Activated naive CD4-positive, alpha-beta T cell treated with anti-CD3 and anti-CD28 coated beads for 36 hours (primary cell): ENCODE results near the gene DLGAP1. TPM values are rescaled to one million over a fixed set of nuclear protein-coding genes. Genes with fewer than 3 reads are reported as not detected.

ENCODE experiments used
- CTCF ChIA-PET: fragments of 350-600 bp; sonication (Branson Sonifier 250); formaldehyde crosslinking; loops from one replicate; lab custom pipeline; 2021; ENCODE audit warnings: antibody characterized with exemption; lab: Charles Lee
- DNase-seq: peaks from one replicate; pipeline ENCODE4 v3.0.0-alpha.2; 2020
- H3K27ac Mint-ChIP-seq: one replicate; pipeline ENCODE4 v1.8.0; 2021; ENCODE audit warnings: mild to moderate bottlenecking, mixed read lengths
- H3K27me3 Mint-ChIP-seq: one replicate; pipeline ENCODE4 v1.8.0; 2021; ENCODE audit warnings: low read depth, mixed read lengths
- H3K36me3 Mint-ChIP-seq: one replicate; pipeline ENCODE4 v1.8.0; 2021; ENCODE audit warnings: low read depth, mixed read lengths
- H3K4me1 Mint-ChIP-seq: one replicate; pipeline ENCODE4 v1.8.0; 2021; ENCODE audit warnings: low read depth, mixed read lengths
- H3K4me3 Mint-ChIP-seq: one replicate; pipeline ENCODE4 v1.8.0; 2021; ENCODE audit warnings: mild to moderate bottlenecking, moderate library complexity, mixed read lengths
- H3K9me3 Mint-ChIP-seq: one replicate; pipeline ENCODE4 v1.8.0; 2021; ENCODE audit warnings: mixed read lengths
- intact Hi-C: fragments of 100-400 bp; cut with micrococcal nuclease; formaldehyde crosslinking; loops from one replicate; pipeline ENCODE4 v1.15.1; 2023
- total RNA-seq, 2 experiments: library from RNA; stranded (reverse); gene quantifications; one replicate each; pipeline ENCODE4 v1.2.3, GENCODE V29; 2021

Gene DLGAP1
- total RNA-seq, 2 experiments from 2014 or later, result not detected

- CTCF ChIA-PET, result interaction anchor here (0.6 to 1.7 kb wide), 7 partner anchors 11 to 1568 kb away, joined by 3 to 6 read pairs (median 4); no protein-coding TSS in a partner anchor
- no peak overlapping the region for H3K4me3 Mint-ChIP-seq
Measured at GRCh38 chr18:3692113-3692621, 762.9 kb downstream of the DLGAP1 start.

GRCh38 chr18:3691705-3692104 is 763.4 kb downstream of the DLGAP1 start:
- no peak for DNase-seq
- H3K9me3 Mint-ChIP-seq, result no peaks in the 10 kb centered on the region
- H3K27ac Mint-ChIP-seq, result no peak overlapping the region
- CTCF ChIA-PET, result interaction anchor here (0.6 to 1.7 kb wide), 4 partner anchors 12 to 98 kb away, joined by 3 to 6 read pairs (median 4); no protein-coding TSS in a partner anchor
- H3K4me3 Mint-ChIP-seq, result no peak overlapping the region
- peaks cover 5% of the 10 kb centered on the region for H3K4me1 Mint-ChIP-seq
- peaks cover 3% of the 10 kb centered on the region for H3K27me3 Mint-ChIP-seq
- intact Hi-C loops, result no loop called here
- peaks cover 1% of the 10 kb centered on the region for H3K36me3 Mint-ChIP-seq

More at GRCh38 chr18:3692113-3692621, 762.9 kb downstream of the DLGAP1 start:
- Mint-ChIP-seq H3K4me1 (peaks cover 5% of the 10 kb centered on the region), H3K27ac (no peak overlapping the region), H3K9me3 (no peaks in the 10 kb centered on the region), H3K27me3 (peaks cover 3% of the 10 kb centered on the region), H3K36me3 (no peaks in the 10 kb centered on the region)
- intact Hi-C loops, result no loop called here
- DNase-seq, result no peak

GRCh38 chr18:3690764-3691066 is 764.4 kb downstream of the DLGAP1 start:
- CTCF ChIA-PET, result interaction anchor here (0.6 kb wide), 1 partner anchor 9 kb away, joined by 3 read pairs; no protein-coding TSS in a partner anchor
- no peak overlapping the region for H3K27ac Mint-ChIP-seq
- H3K4me1 Mint-ChIP-seq, result peaks cover 5% of the 10 kb centered on the region

GRCh38 chr18:3689986-3690763 is 764.9 kb downstream of the DLGAP1 start:
- CTCF ChIA-PET, result interaction anchor here (0.6 kb wide), 1 partner anchor 8 kb away, joined by 3 read pairs; no protein-coding TSS in a partner anchor
- H3K4me1 Mint-ChIP-seq, result peaks cover 5% of the 10 kb centered on the region
- intact Hi-C loops, result no loop called here

More at GRCh38 chr18:3690764-3691066, 764.4 kb downstream of the DLGAP1 start:
- Mint-ChIP-seq H3K4me3 (no peak overlapping the region), H3K27me3 (no peaks in the 10 kb centered on the region), H3K9me3 (no peaks in the 10 kb centered on the region), H3K36me3 (peaks cover 1% of the 10 kb centered on the region)
- intact Hi-C loops, result no loop called here
- DNase-seq, result no peak

GRCh38 chr18:3689091-3689490 is 766.0 kb downstream of the DLGAP1 start:
- H3K9me3 Mint-ChIP-seq, result no peaks in the 10 kb centered on the region
- DNase-seq, result no peak
- no peak overlapping the region for H3K4me3 Mint-ChIP-seq
- peaks cover 1% of the 10 kb centered on the region for H3K36me3 Mint-ChIP-seq
- H3K27ac Mint-ChIP-seq, result no peak overlapping the region
- no peaks in the 10 kb centered on the region for H3K27me3 Mint-ChIP-seq
- CTCF ChIA-PET, result no interaction called here
- peaks cover 5% of the 10 kb centered on the region for H3K4me1 Mint-ChIP-seq
- intact Hi-C loops, result no loop called here

More at GRCh38 chr18:3689986-3690763, 764.9 kb downstream of the DLGAP1 start:
- no peak overlapping the region for H3K27ac Mint-ChIP-seq
- no peak for DNase-seq
- no peaks in the 10 kb centered on the region for H3K9me3 Mint-ChIP-seq
- H3K36me3 Mint-ChIP-seq, result peaks cover 1% of the 10 kb centered on the region
- H3K27me3 Mint-ChIP-seq, result no peaks in the 10 kb centered on the region
- H3K4me3 Mint-ChIP-seq, result no peak overlapping the region

GRCh38 chr18:3688690-3689089 is 766.4 kb downstream of the DLGAP1 start:
- CTCF ChIA-PET, result no interaction called here
- Mint-ChIP-seq H3K27ac (no peak overlapping the region), H3K4me1 (peaks cover 3% of the 10 kb centered on the region), H3K9me3 (no peaks in the 10 kb centered on the region), H3K36me3 (peaks cover 1% of the 10 kb centered on the region), H3K27me3 (no peaks in the 10 kb centered on the region), H3K4me3 (no peak overlapping the region)
- intact Hi-C loops, result no loop called here
- no peak for DNase-seq

- H3K9me3 Mint-ChIP-seq, result peaks cover 7% of the 10 kb centered on the region
- no peaks in the 10 kb centered on the region for H3K4me1 Mint-ChIP-seq
- H3K27ac Mint-ChIP-seq, result no peak overlapping the region
- CTCF ChIA-PET, result interaction anchor here (0.7 kb wide), 1 partner anchor 39 kb away, joined by 3 read pairs; no protein-coding TSS in a partner anchor
- peaks cover 1% of the 10 kb centered on the region for H3K36me3 Mint-ChIP-seq
- H3K4me3 Mint-ChIP-seq, result no peak overlapping the region
- intact Hi-C loops, result no loop called here
- no peaks in the 10 kb centered on the region for H3K27me3 Mint-ChIP-seq
- DNase-seq, result no peak
Measured at GRCh38 chr18:3683483-3683882, 771.6 kb downstream of the DLGAP1 start.

GRCh38 chr18:3682061-3682460 is 773.0 kb downstream of the DLGAP1 start:
- H3K9me3 Mint-ChIP-seq, result peaks cover 7% of the 10 kb centered on the region
- CTCF ChIA-PET, result interaction anchor here (0.6 to 0.7 kb wide), 2 partner anchors 9 to 1622 kb away, joined by 3 to 4 read pairs; no protein-coding TSS in a partner anchor
- no peaks in the 10 kb centered on the region for H3K4me1 Mint-ChIP-seq
- H3K4me3 Mint-ChIP-seq, result no peak overlapping the region
- H3K36me3 Mint-ChIP-seq, result peaks cover 1% of the 10 kb centered on the region
- H3K27ac Mint-ChIP-seq, result no peak overlapping the region
- intact Hi-C loops, result no loop called here
- no peaks in the 10 kb centered on the region for H3K27me3 Mint-ChIP-seq
- no peak for DNase-seq

- Mint-ChIP-seq H3K9me3 (peaks cover 7% of the 10 kb centered on the region), H3K27me3 (no peaks in the 10 kb centered on the region), H3K4me3 (no peak overlapping the region), H3K4me1 (no peaks in the 10 kb centered on the region), H3K27ac (no peak overlapping the region), H3K36me3 (no peaks in the 10 kb centered on the region)
- CTCF ChIA-PET, result interaction anchor here (1.9 kb wide), 1 partner anchor 13 kb away, joined by 8 read pairs; no protein-coding TSS in a partner anchor
- intact Hi-C loops, result no loop called here
- no peak for DNase-seq
Measured at GRCh38 chr18:3679241-3679640, 775.9 kb downstream of the DLGAP1 start.

GRCh38 chr18:3675994-3676393 is 779.1 kb downstream of the DLGAP1 start:
- no peak for DNase-seq
- Mint-ChIP-seq H3K9me3 (no peaks in the 10 kb centered on the region), H3K27me3 (no peaks in the 10 kb centered on the region), H3K4me1 (no peaks in the 10 kb centered on the region), H3K36me3 (no peaks in the 10 kb centered on the region), H3K27ac (no peak overlapping the region), H3K4me3 (no peak overlapping the region)
- intact Hi-C loops, result no loop called here
- CTCF ChIA-PET, result interaction anchor here (0.7 to 2.2 kb wide), 3 partner anchors 10 to 210 kb away, joined by 3 to 12 read pairs (median 4); no protein-coding TSS in a partner anchor

GRCh38 chr18:3675446-3675845 is 779.7 kb downstream of the DLGAP1 start:
- Mint-ChIP-seq H3K4me1 (no peaks in the 10 kb centered on the region), H3K36me3 (no peaks in the 10 kb centered on the region), H3K27me3 (no peaks in the 10 kb centered on the region), H3K9me3 (no peaks in the 10 kb centered on the region), H3K4me3 (no peak overlapping the region), H3K27ac (no peak overlapping the region)
- no peak for DNase-seq
- CTCF ChIA-PET, result interaction anchor here (2.2 kb wide), 1 partner anchor 9 kb away, joined by 12 read pairs; no protein-coding TSS in a partner anchor
- intact Hi-C loops, result no loop called here

GRCh38 chr18:3671176-3671575 is 783.9 kb downstream of the DLGAP1 start:
- intact Hi-C loops, result no loop called here
- H3K27me3 Mint-ChIP-seq, result no peaks in the 10 kb centered on the region
- no peak overlapping the region for H3K27ac Mint-ChIP-seq

More at GRCh38 chr18:3671176-3671575, 783.9 kb downstream of the DLGAP1 start:
- DNase-seq, result no peak
- Mint-ChIP-seq H3K9me3 (no peaks in the 10 kb centered on the region), H3K4me1 (peaks cover under 1% of the 10 kb centered on the region), H3K4me3 (no peak overlapping the region), H3K36me3 (no peaks in the 10 kb centered on the region)
- CTCF ChIA-PET, result interaction anchor here (0.5 to 1.0 kb wide), 2 partner anchors 66 to 389 kb away, joined by 3 to 4 read pairs; no protein-coding TSS in a partner anchor
